Astrocyte (in vitro differentiated cells and primary cell): ENCODE data around the gene ABCA3. TPM values are rescaled to one million over a fixed set of nuclear protein-coding genes. Genes with fewer than 3 reads are reported as not detected.

ENCODE experiments used
- DNase-seq: peaks from one replicate; pipeline ENCODE4 v3.0.0-alpha.2; 2010; ENCODE audit warnings: low read depth
- FAIRE-seq: peaks from 2 replicates; lab custom pipeline; 2011; peaks lifted over from hg19 to GRCh38; lab: Jason Lieb, UNC
- H2AFZ ChIP-seq: 2 replicates; pipeline ENCODE4 v1.6.0; 2012; ENCODE audit warnings: low read depth, low read length, inconsistent platforms
- H3K27ac ChIP-seq: 2 replicates; pipeline ENCODE4 v1.5.1; 2011; ENCODE audit warnings: low read depth, low read length, inconsistent platforms
- H3K27me3 ChIP-seq: 2 replicates; pipeline ENCODE4 v1.6.0; 2011; ENCODE audit warnings: low read length, inconsistent platforms; ENCODE audit not compliant: insufficient read depth
- H3K36me3 ChIP-seq: 2 replicates; pipeline ENCODE4 v1.5.1; 2011; ENCODE audit warnings: low read length, inconsistent platforms; ENCODE audit not compliant: insufficient read depth
- H3K4me1 ChIP-seq: 2 replicates; pipeline ENCODE4 v1.5.1; 2011; ENCODE audit warnings: low read length, inconsistent platforms; ENCODE audit not compliant: insufficient read depth
- H3K4me2 ChIP-seq: 2 replicates; pipeline ENCODE4 v1.6.0; 2012; ENCODE audit warnings: low read length, inconsistent platforms
- H3K4me3 ChIP-seq: 2 replicates; pipeline ENCODE4 v1.5.1; 2011; ENCODE audit warnings: low read depth, mild to moderate bottlenecking, low read length, inconsistent platforms; ENCODE audit not compliant: insufficient read depth
- H3K79me2 ChIP-seq: 2 replicates; pipeline ENCODE4 v1.6.0; 2012; ENCODE audit warnings: mild to moderate bottlenecking, low read length, inconsistent platforms; ENCODE audit not compliant: insufficient read depth
- H3K9ac ChIP-seq: 2 replicates; pipeline ENCODE4 v1.6.0; 2012; ENCODE audit warnings: mild to moderate bottlenecking, low read length, inconsistent platforms
- H3K9me3 ChIP-seq: 2 replicates; pipeline ENCODE4 v1.5.1; 2012; ENCODE audit warnings: low read depth, mild to moderate bottlenecking, low read length, inconsistent platforms; ENCODE audit not compliant: insufficient read depth
- H4K20me1 ChIP-seq: 2 replicates; pipeline ENCODE4 v1.6.0; 2012; ENCODE audit warnings: low read length, inconsistent platforms; ENCODE audit not compliant: insufficient read depth
- H3K27ac Mint-ChIP-seq: one replicate; pipeline ENCODE4 v1.8.0; 2021; ENCODE audit warnings: mild to moderate bottlenecking, mixed read lengths; ENCODE audit not compliant: unreplicated experiment
- H3K27me3 Mint-ChIP-seq: one replicate; pipeline ENCODE4 v1.8.0; 2021; ENCODE audit warnings: low read depth, mixed read lengths; ENCODE audit not compliant: unreplicated experiment
- H3K36me3 Mint-ChIP-seq: one replicate; pipeline ENCODE4 v1.8.0; 2021; ENCODE audit warnings: low read depth, mixed read lengths; ENCODE audit not compliant: unreplicated experiment
- H3K4me1 Mint-ChIP-seq: one replicate; pipeline ENCODE4 v1.8.0; 2021; ENCODE audit warnings: low read depth, mixed read lengths; ENCODE audit not compliant: unreplicated experiment
- H3K4me3 Mint-ChIP-seq: one replicate; pipeline ENCODE4 v1.8.0; 2021; ENCODE audit warnings: mild to moderate bottlenecking, moderate library complexity, mixed read lengths; ENCODE audit not compliant: unreplicated experiment
- H3K9me3 Mint-ChIP-seq: one replicate; pipeline ENCODE4 v1.8.0; 2021; ENCODE audit warnings: mild to moderate bottlenecking, mixed read lengths; ENCODE audit not compliant: unreplicated experiment
- CTCF ChIP-seq: IDR thresholded peaks from 2 replicates; pipeline ENCODE4 v1.5.1; 2011; ENCODE audit warnings: low read depth, mild to moderate bottlenecking, inconsistent platforms, low read length, moderate library complexity; ENCODE audit not compliant: insufficient read depth
- EZH2 ChIP-seq: IDR thresholded peaks from 2 replicates; pipeline ENCODE4 v1.6.1; 2012; ENCODE audit warnings: mild to moderate bottlenecking, low read length, inconsistent platforms; ENCODE audit not compliant: insufficient read depth
- total RNA-seq: library from RNA; stranded (reverse); gene quantifications from 2 replicates; pipeline ENCODE4 v1.2.1, GENCODE V29; 2021

The ABCA3 gene
- total RNA-seq, 1 donor from 2014 or later = 4.8 TPM

- Mint-ChIP-seq H3K36me3 (peaks cover 9% of the 10 kb centered on the region), H3K9me3 (no peaks in the 10 kb centered on the region), H3K4me3 (no peak overlapping the region), H3K4me1 (peaks cover 4% of the 10 kb centered on the region), H3K27ac (no peak overlapping the region), H3K27me3 (peaks cover 4% of the 10 kb centered on the region)
- Histone ChIP-seq H3K9me3 (no peaks in the 10 kb centered on the region), H3K27ac (no peak overlapping the region), H2AFZ (no peak overlapping the region), H3K4me2 (no peak overlapping the region), H3K4me1 (peaks cover 7% of the 10 kb centered on the region), H3K4me3 (no peak overlapping the region), H4K20me1 (peaks cover 36% of the 10 kb centered on the region), H3K79me2 (peaks cover 34% of the 10 kb centered on the region), H3K9ac (no peak overlapping the region), H3K36me3 (no peaks in the 10 kb centered on the region), H3K27me3 (no peaks in the 10 kb centered on the region)
- DNase-seq (no peak), FAIRE-seq (no peak)
- TF ChIP-seq CTCF = no peak
- no peak for TF ChIP-seq EZH2
Observed at GRCh38 chr16:2271848-2272461, 68.6 kb downstream of the ABCA3 start.

DNA sequence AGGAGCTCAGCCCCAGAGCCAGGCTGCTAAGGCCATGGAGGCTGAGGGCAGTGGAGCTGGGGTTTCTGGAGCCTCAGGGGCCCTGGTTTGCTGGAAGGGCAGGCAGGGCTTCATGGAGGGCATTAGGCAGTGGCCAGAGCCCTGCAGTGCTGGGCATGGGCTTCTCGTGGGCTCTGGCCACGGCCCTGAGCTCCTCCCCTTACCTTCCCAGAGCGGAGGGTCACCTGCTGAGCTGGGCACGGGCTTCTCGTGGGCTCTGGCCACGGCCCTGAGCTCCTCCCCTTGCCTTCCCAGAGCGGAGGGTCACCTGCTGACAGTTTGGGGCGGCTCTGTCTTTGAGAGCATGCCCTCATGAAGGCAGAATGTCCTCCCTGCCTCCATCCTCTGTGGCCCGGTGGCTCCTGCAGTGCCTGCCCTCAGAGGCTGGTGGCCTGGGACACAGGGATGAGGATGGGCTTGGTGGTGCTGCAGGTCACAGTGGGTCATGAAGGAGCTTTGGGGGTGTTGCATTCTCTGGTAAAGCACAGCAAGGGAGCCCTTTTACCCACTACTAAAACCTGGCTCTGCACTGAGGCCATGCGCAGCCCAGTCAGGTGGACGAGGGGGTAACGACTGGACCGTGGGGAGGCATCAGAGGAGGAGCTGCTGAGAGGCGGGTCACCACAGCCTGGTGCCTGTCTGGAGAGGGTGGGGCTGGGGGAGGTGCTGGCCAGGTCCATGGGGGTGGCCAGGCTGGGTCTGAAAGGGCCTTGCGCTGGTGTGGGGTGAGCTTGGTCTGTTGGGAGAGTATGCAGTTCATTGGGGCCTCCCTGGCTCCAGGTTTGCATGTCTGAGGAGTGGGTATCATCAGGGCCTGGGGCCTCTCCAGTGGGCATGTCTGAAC is 69.7 kb downstream of the ABCA3 start:
- Histone ChIP-seq H2AFZ (no peak overlapping the region), H3K27me3 (no peaks in the 10 kb centered on the region), H3K79me2 (peaks cover 45% of the 10 kb centered on the region), H3K36me3 (no peaks in the 10 kb centered on the region), H3K9ac (no peak overlapping the region), H3K4me2 (no peak overlapping the region), H3K4me1 (peaks cover 15% of the 10 kb centered on the region), H4K20me1 (peaks cover 46% of the 10 kb centered on the region), H3K27ac (no peak overlapping the region), H3K4me3 (no peak overlapping the region), H3K9me3 (no peaks in the 10 kb centered on the region)
- FAIRE-seq (no peak), DNase-seq (no peak)
- Mint-ChIP-seq H3K9me3 (no peaks in the 10 kb centered on the region), H3K27me3 (no peaks in the 10 kb centered on the region), H3K36me3 (peaks cover 9% of the 10 kb centered on the region), H3K4me3 (no peak overlapping the region), H3K4me1 (peaks cover 12% of the 10 kb centered on the region), H3K27ac (no peak overlapping the region)
- TF ChIP-seq EZH2 = no peak
- TF ChIP-seq CTCF = no peak

- H3K36me3 Mint-ChIP-seq = peaks cover 9% of the 10 kb centered on the region
- TF ChIP-seq CTCF = no peak
- no peak for TF ChIP-seq EZH2
Observed at GRCh38 chr16:2270070-2270462, 70.5 kb downstream of the ABCA3 start.

More at GRCh38 chr16:2270070-2270462, 70.5 kb downstream of the ABCA3 start:
- Histone ChIP-seq H3K9ac (no peak overlapping the region), H3K4me3 (no peak overlapping the region), H4K20me1 (peaks cover 54% of the 10 kb centered on the region), H3K79me2 (peaks cover 53% of the 10 kb centered on the region), H3K4me1 (peaks cover 17% of the 10 kb centered on the region), H3K9me3 (no peaks in the 10 kb centered on the region), H3K36me3 (no peaks in the 10 kb centered on the region), H3K27me3 (no peaks in the 10 kb centered on the region), H2AFZ (no peak overlapping the region), H3K27ac (no peak overlapping the region), H3K4me2 (no peak overlapping the region)
- FAIRE-seq (no peak), DNase-seq (no peak)
- Mint-ChIP-seq H3K27ac (no peak overlapping the region), H3K4me1 (peaks cover 15% of the 10 kb centered on the region), H3K4me3 (peak overlapping the region; percentile 90), H3K27me3 (no peaks in the 10 kb centered on the region), H3K9me3 (no peaks in the 10 kb centered on the region)
